HG03354 (cell line): ENCODE data around the gene RPS4Y1.
"Not testable (repeated sequence)": the region's sequence is repeated elsewhere in the genome, so short reads cannot be mapped to it uniquely, and the experiment has no call there.

ENCODE experiments used
- ATAC-seq: cut with Tn5 transposase; IDR thresholded peaks from one replicate; pipeline ENCODE4 v1.9.1; 2021; ENCODE audit warnings: mild to moderate bottlenecking; ENCODE audit not compliant: unreplicated experiment, poor library complexity, severe bottlenecking

The RPS4Y1 gene

GRCh38 chrY:2841471-2841893, at the start of gene RPS4Y1:
Gene RPS4Y1, plus strand, starts transcription at chrY:2841602. Its CDS starts 23 bp downstream, at chrY:2841625.
- no peak for ATAC-seq

- no peak for ATAC-seq
These were observed 44.4 kb upstream of the RPS4Y1 start for GRCh38 chrY:2796977-2797523.

GRCh38 chrY:2797991-2798390, 43.4 kb upstream of the RPS4Y1 start:
- ATAC-seq = no peak

GRCh38 chrY:2800246-2800645, 41.2 kb upstream of the RPS4Y1 start:
- ATAC-seq = no peak

GRCh38 chrY:2817146-2817896, 24.1 kb upstream of the RPS4Y1 start:
- ATAC-seq = not testable (repeated sequence)

GRCh38 chrY:2824471-2824870, 16.9 kb upstream of the RPS4Y1 start:
- no peak for ATAC-seq

GRCh38 chrY:2828497-2828896, 12.9 kb upstream of the RPS4Y1 start:
- ATAC-seq = no peak

GRCh38 chrY:2835230-2835629, 6.2 kb upstream of the RPS4Y1 start:
- ATAC-seq = no peak

GRCh38 chrY:2837078-2837477, 4.3 kb upstream of the RPS4Y1 start:
- no peak for ATAC-seq

- ATAC-seq = no peak
These were observed 3.5 kb upstream of the RPS4Y1 start for GRCh38 chrY:2837932-2838331.

GRCh38 chrY:2846791-2847190, 5.4 kb downstream of the RPS4Y1 start:
- no peak for ATAC-seq

GRCh38 chrY:2848384-2848783, 7.0 kb downstream of the RPS4Y1 start:
- ATAC-seq = no peak

- no peak for ATAC-seq
These were observed 8.0 kb downstream of the RPS4Y1 start for GRCh38 chrY:2849368-2849767.

GRCh38 chrY:2854145-2854774, 12.9 kb downstream of the RPS4Y1 start:
- ATAC-seq = no peak

- no peak for ATAC-seq
These were observed 15.7 kb downstream of the RPS4Y1 start for GRCh38 chrY:2857068-2857467.

GRCh38 chrY:2857686-2858085, 16.3 kb downstream of the RPS4Y1 start:
- no peak for ATAC-seq

- no peak for ATAC-seq
These were observed 18.4 kb downstream of the RPS4Y1 start for GRCh38 chrY:2859782-2860181.

GRCh38 chrY:2860511-2860910, 19.1 kb downstream of the RPS4Y1 start:
- no peak for ATAC-seq

- no peak for ATAC-seq
These were observed 25.2 kb downstream of the RPS4Y1 start for GRCh38 chrY:2866581-2866980.

- ATAC-seq = no peak
These were observed 26.1 kb downstream of the RPS4Y1 start for GRCh38 chrY:2867469-2867868.

- no peak for ATAC-seq
These were observed 26.7 kb downstream of the RPS4Y1 start for GRCh38 chrY:2868035-2868607.
